Breast epithelium (tissue), 4 donors: ENCODE results near the gene ARID3A. TPM values are rescaled to one million over a fixed set of nuclear protein-coding genes. Genes with fewer than 3 reads are reported as not detected.

Experiments
- DNase-seq, 2 donors: peaks; one replicate each; pipeline ENCODE4 v3.0.0-alpha.2; 2019; ENCODE audit warnings: low spot score in 2 of 2
- H3K27ac ChIP-seq, 2 donors: fragments of 200-600 bp; sonication (generic) in 1 of 2; one replicate each; pipeline ENCODE4 v1.5.1; 2016 to 2019; ENCODE audit warnings: mild to moderate bottlenecking in 1 of 2
- H3K27me3 ChIP-seq, 2 donors: fragments of 200-600 bp; sonication (generic) in 1 of 2; one replicate each; pipeline versions ENCODE4 v1.5.1 to v1.6.0; 2017 to 2019; ENCODE audit warnings: control low read depth in 1 of 2, mild to moderate bottlenecking in 1 of 2
- H3K36me3 ChIP-seq: fragments of 200-600 bp; one replicate; pipeline ENCODE4 v1.5.1; 2019
- H3K4me1 ChIP-seq, 2 donors: fragments of 200-600 bp; sonication (generic); one replicate each; pipeline ENCODE4 v1.5.1; 2016 to 2019; ENCODE audit warnings: control low read depth in 1 of 2
- H3K4me3 ChIP-seq, 3 donors: fragments of 200-600 bp; sonication (generic); 1 replicate in 2 of 3; 2 replicates in 1 of 3; pipeline ENCODE4 v1.5.1; 2016 to 2019; ENCODE audit warnings: mild to moderate bottlenecking in 3 of 3, moderate library complexity in 2 of 3
- H3K9me3 ChIP-seq, 2 donors: fragments of 200-600 bp; sonication (generic) in 1 of 2; one replicate each; pipeline ENCODE4 v1.5.1; 2016 to 2019; ENCODE audit warnings: control low read depth in 1 of 2
- CTCF ChIP-seq, 3 donors: fragments of 450-650 bp; IDR thresholded peaks; one replicate each; pipeline ENCODE4 v1.5.1; 2016 to 2017; ENCODE audit warnings: antibody characterized with exemption in 3 of 3, mild to moderate bottlenecking in 3 of 3, moderate library complexity in 3 of 3
- POLR2A ChIP-seq: fragments of 450-650 bp; IDR thresholded peaks from one replicate; pipeline ENCODE4 v1.6.1; 2016; ENCODE audit warnings: antibody characterized with exemption, mild to moderate bottlenecking, moderate library complexity
- POLR2AphosphoS5 ChIP-seq, 3 donors: sonication (generic); formaldehyde crosslinking; IDR thresholded peaks; one replicate each; pipeline ENCODE4 v1.6.1; 2017; ENCODE audit warnings: antibody characterized with exemption in 3 of 3
- intact Hi-C: fragments of 100-400 bp; cut with DNase I; formaldehyde crosslinking; loops from one replicate; pipeline ENCODE4 v1.15.1; 2023; ENCODE audit warnings: low total_unique reads
- total RNA-seq, 3 donors: library from RNA; depleted of rRNA; stranded (reverse); fragments of >200 nt; gene quantifications; one replicate each; pipeline ENCODE4 v1.1.0, GENCODE V29; 2016

ARID3A gene
- total RNA-seq, 3 donors from 2014 or later: 3.5 to 11.1 (median 4.8) TPM

- H3K4me3 ChIP-seq: no peak overlapping the region
- no peaks in the 10 kb centered on the region for H3K27me3 ChIP-seq
- TF ChIP-seq POLR2AphosphoS5 (IDR thresholded peaks at IDR 0.05): no peak
- no peak for TF ChIP-seq POLR2A
- TF ChIP-seq CTCF (IDR thresholded peaks at IDR 0.05): no peak
- peaks cover 16% of the 10 kb centered on the region for H3K36me3 ChIP-seq
- H3K9me3 ChIP-seq: no peaks in the 10 kb centered on the region
- intact Hi-C loops: loop anchor here (10.0 kb wide), 1 partner anchor 212 kb away; no protein-coding TSS in a partner anchor
- H3K27ac ChIP-seq: no peak overlapping the region
- DNase-seq: no peak
- H3K4me1 ChIP-seq: peaks cover 4 to 18% of the 10 kb centered on the region in 2 donors
Observed at GRCh38 chr19:1012334-1012733, 86.5 kb downstream of the ARID3A start.

GRCh38 chr19:1013218-1013617 is 87.4 kb downstream of the ARID3A start:
- H3K4me3 ChIP-seq: no peak overlapping the region
- H3K36me3 ChIP-seq: peaks cover 16% of the 10 kb centered on the region
- intact Hi-C loops: loop anchor here (10.0 kb wide), 1 partner anchor 212 kb away; no protein-coding TSS in a partner anchor
- peaks cover 7 to 27% of the 10 kb centered on the region in 2 donors for H3K4me1 ChIP-seq
- TF ChIP-seq POLR2A (no peak), CTCF (IDR thresholded peaks at IDR 0.05) (no peak), POLR2AphosphoS5 (IDR thresholded peaks at IDR 0.05) (no peak)
- no peak for DNase-seq
- no peaks in the 10 kb centered on the region for H3K9me3 ChIP-seq
- H3K27me3 ChIP-seq: no peaks in the 10 kb centered on the region
- H3K27ac ChIP-seq: no peak overlapping the region

DNA sequence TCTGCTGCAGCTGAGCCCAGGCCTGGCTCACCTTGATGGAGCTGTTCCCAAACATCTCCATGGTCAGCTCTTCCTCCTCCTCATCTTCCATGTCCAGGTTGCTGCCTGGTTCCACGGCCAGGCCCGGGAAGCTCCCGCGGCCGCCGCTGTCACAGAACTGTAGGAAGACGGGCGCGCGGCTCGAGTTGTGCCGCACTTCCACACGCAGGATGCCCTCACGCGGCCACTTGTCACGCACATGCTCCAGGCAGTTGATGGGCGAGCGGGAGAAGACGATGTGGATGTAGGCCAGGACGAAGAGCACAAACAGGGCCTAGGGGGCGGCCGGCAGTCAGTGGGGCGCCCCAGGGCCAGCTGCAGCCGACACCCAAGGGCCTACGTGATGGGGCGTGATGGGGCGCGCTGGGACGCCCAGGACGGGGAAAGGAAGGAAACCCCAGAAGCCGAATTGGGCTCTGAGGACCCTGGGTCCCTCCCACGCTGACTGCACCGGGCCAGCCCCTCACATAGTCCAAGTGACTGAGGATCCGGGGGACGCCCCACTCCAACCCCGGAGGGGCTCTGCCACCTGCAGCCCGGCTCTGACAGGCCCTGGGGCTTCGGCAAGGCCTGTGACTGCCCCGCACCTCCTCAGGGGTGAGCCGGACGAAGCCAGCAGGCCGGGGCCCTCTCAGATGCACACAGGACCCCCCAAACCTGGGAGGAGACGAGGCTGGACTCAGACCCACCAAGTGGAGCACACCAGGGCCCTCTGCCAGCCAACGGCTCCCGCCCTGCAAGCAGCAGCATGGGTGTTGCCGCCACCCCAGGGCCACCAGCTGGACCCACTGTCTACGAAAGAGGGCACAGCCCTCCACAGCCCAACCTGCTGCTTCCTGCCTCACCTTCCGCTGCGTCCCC is 88.6 kb downstream of the ARID3A start:
- H3K4me1 ChIP-seq: peaks cover 16 to 39% of the 10 kb centered on the region in 2 donors
- intact Hi-C loops: loop anchor here (10.0 kb wide), 1 partner anchor 210 kb away; no protein-coding TSS in a partner anchor
- no peak for DNase-seq
- H3K9me3 ChIP-seq: no peaks in the 10 kb centered on the region
- H3K27me3 ChIP-seq: no peaks in the 10 kb centered on the region
- H3K27ac ChIP-seq: no peak overlapping the region
- H3K36me3 ChIP-seq: peaks cover 16% of the 10 kb centered on the region
- no peak overlapping the region for H3K4me3 ChIP-seq
- no peak for TF ChIP-seq CTCF (IDR thresholded peaks at IDR 0.05)
- no peak for TF ChIP-seq POLR2A
- TF ChIP-seq POLR2AphosphoS5 (IDR thresholded peaks at IDR 0.05): no peak

- no peaks in the 10 kb centered on the region for H3K27me3 ChIP-seq
- peak overlapping the region in 1 of 2 donors; percentile 77 for H3K27ac ChIP-seq
- H3K4me3 ChIP-seq: peak overlapping the region in 1 of 3 donors; percentile 58
- no peaks in the 10 kb centered on the region for H3K9me3 ChIP-seq
- DNase-seq: no peak
- peaks cover 15% of the 10 kb centered on the region for H3K36me3 ChIP-seq
- H3K4me1 ChIP-seq: peaks cover 16 to 46% of the 10 kb centered on the region in 2 donors
- intact Hi-C loops: loop anchor here (10.0 kb wide), 1 partner anchor 210 kb away; no protein-coding TSS in a partner anchor
- no peak for TF ChIP-seq CTCF (IDR thresholded peaks at IDR 0.05)
- TF ChIP-seq POLR2AphosphoS5 (IDR thresholded peaks at IDR 0.05): no peak
- TF ChIP-seq POLR2A: no peak
Observed at GRCh38 chr19:1015061-1015781, 89.4 kb downstream of the ARID3A start.
